ENCODE data around the gene ACSS3. TPM values are rescaled to one million over a fixed set of nuclear protein-coding genes. Genes with fewer than 3 reads are reported as not detected.
"Not testable (repeated sequence)": the region's sequence is repeated elsewhere in the genome, so short reads cannot be mapped to it uniquely, and the experiment has no call there.

ACSS3 gene
- total and polyA plus RNA-seq, 2 donors (not counting 1 experiment from before 2014, with no cell fraction given): not detected

DNA sequence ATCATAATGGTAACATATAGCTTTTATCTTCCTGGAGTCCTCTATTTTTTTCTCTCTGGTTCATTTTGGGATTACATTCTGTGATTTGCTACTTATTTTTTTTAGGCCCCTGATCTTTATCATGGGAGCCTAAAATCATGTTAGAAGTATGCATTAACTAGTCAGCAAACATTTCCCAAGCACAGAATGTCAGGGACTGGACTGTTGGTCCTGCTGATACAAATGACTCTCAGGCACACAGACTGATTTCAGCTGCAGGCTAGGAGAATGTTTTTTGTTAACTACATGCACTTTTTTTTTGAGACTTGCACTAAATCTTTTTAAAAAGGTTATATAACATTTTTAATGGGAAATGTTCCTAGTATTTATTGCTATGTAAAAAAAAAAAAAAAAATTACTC lies 131.1 kb downstream of the ACSS3 start:
- Histone ChIP-seq H3K27me3 (replicated peaks in 1 of 4; ENCODE audit: control extremely low read depth in 1 of 4, control insufficient read depth in 3 of 4, insufficient read depth in 4 of 4, low read length in 3 of 4) (no peaks in the 10 kb centered on the region), H2AFZ (ENCODE audit: insufficient read depth, low read depth, low read length, poor library complexity, severe bottlenecking) (no peak overlapping the region), H3K4me1 (ENCODE audit: control insufficient read depth in 2 of 2, insufficient read depth in 2 of 2, low read length in 2 of 2) (no peaks in the 10 kb centered on the region), H3K9ac (ENCODE audit: low read length) (no peak overlapping the region), H3K36me3 (replicated peaks in 1 of 2; ENCODE audit: control extremely low read depth in 1 of 2, control insufficient read depth in 1 of 2, extremely low read depth in 1 of 2, insufficient read depth in 2 of 2, low read length in 1 of 2) (no peaks in the 10 kb centered on the region), H3K27ac (ENCODE audit: low read length in 2 of 2) (no peak overlapping the region), H3K79me2 (ENCODE audit: control insufficient read depth, insufficient read depth, low read length) (no peaks in the 10 kb centered on the region), H4K20me1 (ENCODE audit: control insufficient read depth, insufficient read depth, low read length, poor library complexity, severe bottlenecking) (no peaks in the 10 kb centered on the region), H3K9me3 (ENCODE audit: control extremely low read depth in 1 of 3, control insufficient read depth in 2 of 3, insufficient read depth in 1 of 3, low read length in 2 of 3) (no peaks in the 10 kb centered on the region), H3K4me2 (replicated peaks; ENCODE audit: low read depth, low read length, poor library complexity, severe bottlenecking) (no peak overlapping the region), H3K4me3 (ENCODE audit: control extremely low read depth in 1 of 5, extremely low read depth in 1 of 5, insufficient read depth in 1 of 5, low read depth in 2 of 5, low read length in 4 of 5) (no peak overlapping the region)
- ChIA-PET POLR2A (no interaction called here), CTCF (no interaction called here)
- no peak for DNase-seq
- H3K9me3 Mint-ChIP-seq (ENCODE audit: insufficient read depth): no peaks in the 10 kb centered on the region
- H3K27me3 Mint-ChIP-seq: no peaks in the 10 kb centered on the region
- H3K4me3 Mint-ChIP-seq: no peak overlapping the region
- intact Hi-C loops (cut with micrococcal nuclease): no loop called here
- ATAC-seq (ENCODE audit: low read depth): no peak
- TF ChIP-seq EZH2 (IDR thresholded peaks at IDR 0.05; ENCODE audit: borderline replicate concordance, insufficient read depth, low read depth, low read length, poor library complexity, severe bottlenecking): no peak
- no peak overlapping the region for H3K27ac Mint-ChIP-seq
- no peaks in the 10 kb centered on the region for H3K4me1 Mint-ChIP-seq

DNA sequence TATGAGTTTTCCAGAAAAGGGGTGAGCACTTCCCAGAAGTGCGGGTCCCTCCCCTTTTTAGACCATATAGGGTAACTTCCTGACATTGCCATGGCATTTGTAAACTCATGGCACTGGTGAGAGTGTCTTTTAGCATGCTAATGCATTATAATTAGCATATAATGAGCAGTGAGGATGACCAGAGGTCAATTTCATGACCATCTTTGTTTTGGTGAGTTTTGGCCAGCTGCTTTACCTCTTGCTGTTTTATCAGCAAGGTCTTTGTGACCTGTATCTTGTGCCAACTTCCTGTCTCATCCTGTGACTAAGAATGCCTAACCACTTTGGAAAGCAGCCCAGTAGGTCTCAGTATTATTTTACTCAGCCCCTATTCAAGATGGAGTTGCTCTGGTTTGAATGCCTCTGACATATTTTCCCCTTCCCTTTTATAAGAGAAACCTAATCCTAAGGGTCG lies 131.9 kb downstream of the ACSS3 start:
- H3K27ac Mint-ChIP-seq; H3K9me3 Mint-ChIP-seq (ENCODE audit: insufficient read depth); H3K4me3 Mint-ChIP-seq; DNase-seq; H3K27ac ChIP-seq (ENCODE audit: low read length in 2 of 2); H3K9ac ChIP-seq (ENCODE audit: low read length); H3K4me1 ChIP-seq (ENCODE audit: control insufficient read depth in 2 of 2, insufficient read depth in 2 of 2, low read length in 2 of 2); intact Hi-C loops (cut with micrococcal nuclease); CTCF ChIA-PET; H3K27me3 ChIP-seq (replicated peaks in 1 of 4; ENCODE audit: control extremely low read depth in 1 of 4, control insufficient read depth in 3 of 4, insufficient read depth in 4 of 4, low read length in 3 of 4); H4K20me1 ChIP-seq (ENCODE audit: control insufficient read depth, insufficient read depth, low read length, poor library complexity, severe bottlenecking); H3K79me2 ChIP-seq (ENCODE audit: control insufficient read depth, insufficient read depth, low read length); H3K9me3 ChIP-seq (ENCODE audit: control extremely low read depth in 1 of 3, control insufficient read depth in 2 of 3, insufficient read depth in 1 of 3, low read length in 2 of 3); H3K27me3 Mint-ChIP-seq; POLR2A ChIA-PET; H3K4me2 ChIP-seq (replicated peaks; ENCODE audit: low read depth, low read length, poor library complexity, severe bottlenecking); ATAC-seq (ENCODE audit: low read depth); H2AFZ ChIP-seq (ENCODE audit: insufficient read depth, low read depth, low read length, poor library complexity, severe bottlenecking); H3K36me3 ChIP-seq (replicated peaks in 1 of 2; ENCODE audit: control extremely low read depth in 1 of 2, control insufficient read depth in 1 of 2, extremely low read depth in 1 of 2, insufficient read depth in 2 of 2, low read length in 1 of 2); H3K4me3 ChIP-seq (ENCODE audit: control extremely low read depth in 1 of 5, extremely low read depth in 1 of 5, insufficient read depth in 1 of 5, low read depth in 2 of 5, low read length in 4 of 5); H3K4me1 Mint-ChIP-seq: not testable (repeated sequence)
- no CpG with 5 or more reads among the region's 2 CpGs for WGBS (ENCODE audit: insufficient coverage)
